Muscle of arm (tissue), 12 donors: ENCODE data around the gene MYO18B. TPM values are rescaled to one million over a fixed set of nuclear protein-coding genes. Genes with fewer than 3 reads are reported as not detected.
A peak's percentile ranks its signal among the peaks of the same experiment; 100 is the strongest.

ENCODE experiments used
- DNase-seq: peaks from one replicate; pipeline ENCODE4 v3.0.0-alpha.2; 2013
- polyA plus RNA-seq, 12 donors: library from polyadenylated mRNA; unstranded; fragments of 120-200 nt; gene quantifications; one replicate each; pipeline ENCODE4 v1.2.1, GENCODE V29; 2013; ENCODE audit not compliant: insufficient read length in 12 of 12

Gene MYO18B
- polyA plus RNA-seq, 12 donors: 26.6 to 139 (median 64.0) TPM

GRCh38 chr22:25823276-25823675, 81.3 kb downstream of the MYO18B start:
- no peak for DNase-seq

- no peak for DNase-seq
These were observed 82.9 kb downstream of the MYO18B start for GRCh38 chr22:25824828-25825423.

- no peak for DNase-seq
These were observed 85.4 kb downstream of the MYO18B start for GRCh38 chr22:25827415-25827814.

GRCh38 chr22:25828422-25828821, 86.4 kb downstream of the MYO18B start:
- no peak for DNase-seq

GRCh38 chr22:25829237-25829636, 87.2 kb downstream of the MYO18B start:
- no peak for DNase-seq

GRCh38 chr22:25829808-25830777, 88.1 kb downstream of the MYO18B start:
- no peak for DNase-seq

GRCh38 chr22:25833091-25833490, 91.1 kb downstream of the MYO18B start:
- no peak for DNase-seq

- no peak for DNase-seq
These were observed 91.7 kb downstream of the MYO18B start for GRCh38 chr22:25833676-25834075.

- DNase-seq: no peak
These were observed 92.5 kb downstream of the MYO18B start for GRCh38 chr22:25834490-25834889.

GRCh38 chr22:25835348-25835747, 93.4 kb downstream of the MYO18B start:
- no peak for DNase-seq

- no peak for DNase-seq
These were observed 95.4 kb downstream of the MYO18B start for GRCh38 chr22:25837288-25837900.

GRCh38 chr22:25838960-25839741, 97.2 kb downstream of the MYO18B start:
- no peak for DNase-seq

GRCh38 chr22:25839755-25840154, 97.8 kb downstream of the MYO18B start:
- no peak for DNase-seq

- DNase-seq: no peak
These were observed 98.2 kb downstream of the MYO18B start for GRCh38 chr22:25840167-25840566.

GRCh38 chr22:25840891-25841290, 98.9 kb downstream of the MYO18B start:
- no peak for DNase-seq

GRCh38 chr22:25841775-25842174, 99.8 kb downstream of the MYO18B start:
- no peak for DNase-seq

- DNase-seq: peak; percentile 13
These were observed 101.8 kb downstream of the MYO18B start for GRCh38 chr22:25843660-25844405.

GRCh38 chr22:25844601-25845000, 102.6 kb downstream of the MYO18B start:
- no peak for DNase-seq

- DNase-seq: no peak
These were observed 104.2 kb downstream of the MYO18B start for GRCh38 chr22:25845985-25846745.

GRCh38 chr22:25847451-25847850, 105.5 kb downstream of the MYO18B start:
- DNase-seq: no peak
